Keratinocyte (primary cell): ENCODE data around the gene ST8SIA1. TPM values are rescaled to one million over a fixed set of nuclear protein-coding genes. Genes with fewer than 3 reads are reported as not detected.
A peak's percentile ranks its signal among the peaks of the same experiment; 100 is the strongest.

Source experiments
- DNase-seq: peaks from one replicate; pipeline ENCODE4 v3.0.0-alpha.2; 2011; ENCODE audit warnings: low read depth, missing footprints, low spot score
- FAIRE-seq: peaks from 2 replicates; lab custom pipeline; 2011; peaks lifted over from hg19 to GRCh38; lab: Jason Lieb, UNC
- H2AFZ ChIP-seq: 2 replicates; pipeline ENCODE4 v1.6.0; 2012; ENCODE audit warnings: low read length, control low read depth, inconsistent platforms; ENCODE audit not compliant: control insufficient read depth
- H3K27ac ChIP-seq: 2 replicates; pipeline ENCODE4 v1.5.1; 2011; ENCODE audit warnings: low read length; ENCODE audit not compliant: control insufficient read depth, insufficient read depth
- H3K27me3 ChIP-seq: 3 replicates; pipeline ENCODE4 v1.6.0; 2011; ENCODE audit warnings: low read length; ENCODE audit not compliant: control insufficient read depth, insufficient read depth; ENCODE audit errors: extremely low read depth
- H3K36me3 ChIP-seq, 2 experiments: 2 replicates in 1 of 2; 3 replicates in 1 of 2; pipeline ENCODE4 v1.5.1; 2011; ENCODE audit warnings: low read length in 2 of 2, mild to moderate bottlenecking in 1 of 2; ENCODE audit not compliant: control insufficient read depth in 2 of 2, insufficient read depth in 2 of 2; ENCODE audit errors: extremely low read depth in 1 of 2
- H3K4me1 ChIP-seq: 3 replicates; pipeline ENCODE4 v1.5.1; 2011; ENCODE audit warnings: low read length; ENCODE audit not compliant: control insufficient read depth, insufficient read depth; ENCODE audit errors: extremely low read depth
- H3K4me2 ChIP-seq: 3 replicates; pipeline ENCODE4 v1.6.0; 2011; ENCODE audit warnings: low read depth, low read length; ENCODE audit not compliant: control insufficient read depth, insufficient read depth; ENCODE audit errors: extremely low read depth
- H3K4me3 ChIP-seq, 3 experiments: fragments of 200-600 bp in 1 of 3; sonication (generic) in 1 of 3; 2 replicates in 2 of 3; 3 replicates in 1 of 3; pipeline ENCODE4 v1.5.1; 2011 to 2016; ENCODE audit warnings: low read length in 3 of 3, mild to moderate bottlenecking in 3 of 3, control low read depth in 2 of 3, inconsistent platforms in 1 of 3, low read depth in 1 of 3, mixed read lengths in 1 of 3, mixed run types in 1 of 3, moderate library complexity in 1 of 3; ENCODE audit not compliant: control insufficient read depth in 2 of 3, insufficient read depth in 2 of 3; ENCODE audit errors: extremely low read depth in 1 of 3
- H3K79me2 ChIP-seq: 2 replicates; pipeline ENCODE4 v1.6.0; 2012; ENCODE audit warnings: low read length; ENCODE audit not compliant: control insufficient read depth, insufficient read depth
- H3K9ac ChIP-seq: 3 replicates; pipeline ENCODE4 v1.6.0; 2011; ENCODE audit warnings: low read length; ENCODE audit not compliant: control insufficient read depth, insufficient read depth; ENCODE audit errors: extremely low read depth
- H3K9me1 ChIP-seq: 3 replicates; pipeline ENCODE4 v1.6.0; 2011; ENCODE audit warnings: low read length; ENCODE audit not compliant: control insufficient read depth, insufficient read depth; ENCODE audit errors: extremely low read depth
- H3K9me3 ChIP-seq: 2 replicates; pipeline ENCODE4 v1.5.1; 2012; ENCODE audit warnings: low read depth, low read length; ENCODE audit not compliant: control insufficient read depth
- H4K20me1 ChIP-seq: 3 replicates; pipeline ENCODE4 v1.6.0; 2011; ENCODE audit warnings: low read length; ENCODE audit not compliant: control insufficient read depth, insufficient read depth; ENCODE audit errors: extremely low read depth
- CTCF ChIP-seq, 3 experiments: IDR thresholded peaks in 1 of 3; conservative IDR thresholded peaks in 1 of 3; optimal IDR thresholded peaks in 1 of 3; 2 replicates in 2 of 3; 3 replicates in 1 of 3; pipeline versions ENCODE3 to v1.5.1; 2011; ENCODE audit warnings: low read length in 3 of 3, mild to moderate bottlenecking in 3 of 3, moderate library complexity in 2 of 3, control low read depth in 1 of 3, inconsistent platforms in 1 of 3; ENCODE audit not compliant: insufficient read depth in 2 of 3; ENCODE audit errors: extremely low read depth in 1 of 3
- EZH2 ChIP-seq: IDR thresholded peaks from one replicate; pipeline ENCODE4 v1.6.1; 2012; ENCODE audit warnings: inconsistent platforms, mild to moderate bottlenecking, low read length, moderate library complexity
- dilution Hi-C: fragments of 300-500 bp; cut with MboI; formaldehyde crosslinking; loops from one replicate; pipeline ENCODE4 v1.7.0; 2020; ENCODE audit warnings: low sequenced_read_pairs; ENCODE audit not compliant: extremely low pct_ligation_motif_present
- polyA minus RNA-seq, 3 experiments: library from RNA; depleted of rRNA, polyadenylated mRNA; stranded (reverse); fragments of >200 nt; gene quantifications; 1 replicate in 1 of 3; 2 replicates in 1 of 3; 3 replicates in 1 of 3; pipeline ENCODE4 v1.2.3, GENCODE V29; 2011
- polyA plus RNA-seq, 5 experiments: library from polyadenylated mRNA; depleted of rRNA in 3 of 5; stranded (reverse) in 3 of 5; stranded (forward) in 1 of 5; unstranded in 1 of 5; fragments of >200 nt; gene quantifications; 1 replicate in 1 of 5; 2 replicates in 3 of 5; 3 replicates in 1 of 5; pipeline versions ENCODE4 v1.2.1 to v1.2.3, GENCODE V29; 2011 to 2012; ENCODE audit warnings: missing spikeins in 2 of 5, low read depth in 1 of 5, low replicate concordance in 1 of 5

ST8SIA1 gene
- polyA plus RNA-seq (0.46 to 0.75 TPM (median 0.50 TPM) in 3 replicates), polyA minus RNA-seq (0.38 to 1.3 TPM in 2 of 3 replicates, not detected in the other)
- polyA plus RNA-seq (2011; ENCODE audit: low read depth), result 0.37 TPM
- polyA plus RNA-seq (2011; cell fraction: cytosol; rRNA removed), result 0.42 and 0.66 TPM in 2 replicates
- 0.67 and 1.3 TPM in 2 replicates for polyA plus RNA-seq (2011; cell fraction: nucleus; rRNA removed)
- 0.29 and 0.87 TPM in 2 replicates for polyA plus RNA-seq (2012; ENCODE audit: low replicate concordance)
- polyA minus RNA-seq (2011; cell fraction: cytosol; rRNA and poly(A)+ RNA removed), result not detected
- 1.9 and 2.6 TPM in 2 replicates for polyA minus RNA-seq (2011; cell fraction: nucleus; rRNA and poly(A)+ RNA removed)

GRCh38 chr12:22334410-22335100, at the start of gene ST8SIA1:
Gene ST8SIA1 (minus strand): TSS chr12:22334707. CDS start chr12:22334232, 475 bp downstream.
- Histone ChIP-seq H3K4me1 (peaks cover 10% of the 10 kb centered on the region), H3K9me1 (no peaks in the 10 kb centered on the region), H3K27me3 (peaks cover 17% of the 10 kb centered on the region), H3K79me2 (no peaks in the 10 kb centered on the region), H3K4me2 (peak within 1 kb of the TSS; percentile 96), H3K9ac (peak within 1 kb of the TSS; percentile 69), H3K27ac (no peak within 1 kb of the TSS), H3K36me3 (no peaks in the 10 kb centered on the region), H2AFZ (peak within 1 kb of the TSS; percentile 98), H3K4me3 (peak within 1 kb of the TSS; percentile 51 to 86 (median 80)), H4K20me1 (no peaks in the 10 kb centered on the region), H3K9me3 (no peaks in the 10 kb centered on the region)
- TF ChIP-seq CTCF (optimal IDR thresholded peaks at IDR 0.05 in 1 of 3, IDR thresholded peaks at IDR 0.05 in 1 of 3, conservative IDR thresholded peaks at IDR 0.05 in 1 of 3; ENCODE audit: extremely low read depth in 1 of 3, insufficient read depth in 2 of 3, low read length in 3 of 3), result no peak
- TF ChIP-seq EZH2, result peak; percentile 18
- no peak for FAIRE-seq
- DNase-seq, result no peak
- dilution Hi-C loops, result no loop called here

GRCh38 chr12:22380031-22380430, 45.5 kb upstream of the ST8SIA1 start:
- Histone ChIP-seq H3K4me1 (no peaks in the 10 kb centered on the region), H3K36me3 (no peaks in the 10 kb centered on the region), H3K9ac (no peak overlapping the region), H3K9me1 (no peaks in the 10 kb centered on the region), H3K79me2 (no peaks in the 10 kb centered on the region), H2AFZ (no peak overlapping the region), H3K27me3 (no peaks in the 10 kb centered on the region), H3K9me3 (no peaks in the 10 kb centered on the region), H4K20me1 (no peaks in the 10 kb centered on the region), H3K4me2 (no peak overlapping the region), H3K4me3 (no peak overlapping the region), H3K27ac (no peak overlapping the region)
- dilution Hi-C loops, result no loop called here
- DNase-seq (no peak), FAIRE-seq (no peak)
- no peak for TF ChIP-seq CTCF (optimal IDR thresholded peaks at IDR 0.05 in 1 of 3, IDR thresholded peaks at IDR 0.05 in 1 of 3, conservative IDR thresholded peaks at IDR 0.05 in 1 of 3; ENCODE audit: extremely low read depth in 1 of 3, insufficient read depth in 2 of 3, low read length in 3 of 3)
- no peak for TF ChIP-seq EZH2
